LNCaP clone FGC (cell line): ENCODE measurements around the gene SETD7.

Experiments
- DNase-seq: peaks from one replicate; pipeline ENCODE4 v3.0.0-alpha.2; 2011; ENCODE audit warnings: low read depth
- H3K4me3 ChIP-seq: 2 replicates; pipeline ENCODE4 v1.5.1; 2011; ENCODE audit warnings: mild to moderate bottlenecking, low read depth, low read length, control low read depth
- TF ChIP-seq, protein P1 (sequence below): IDR thresholded peaks from 2 replicates; pipeline ENCODE4 v1.5.1; 2012; ENCODE audit warnings: mild to moderate bottlenecking; ENCODE audit not compliant: control insufficient read depth, insufficient read depth; ENCODE audit errors: extremely low read depth

SETD7 gene

DNA sequence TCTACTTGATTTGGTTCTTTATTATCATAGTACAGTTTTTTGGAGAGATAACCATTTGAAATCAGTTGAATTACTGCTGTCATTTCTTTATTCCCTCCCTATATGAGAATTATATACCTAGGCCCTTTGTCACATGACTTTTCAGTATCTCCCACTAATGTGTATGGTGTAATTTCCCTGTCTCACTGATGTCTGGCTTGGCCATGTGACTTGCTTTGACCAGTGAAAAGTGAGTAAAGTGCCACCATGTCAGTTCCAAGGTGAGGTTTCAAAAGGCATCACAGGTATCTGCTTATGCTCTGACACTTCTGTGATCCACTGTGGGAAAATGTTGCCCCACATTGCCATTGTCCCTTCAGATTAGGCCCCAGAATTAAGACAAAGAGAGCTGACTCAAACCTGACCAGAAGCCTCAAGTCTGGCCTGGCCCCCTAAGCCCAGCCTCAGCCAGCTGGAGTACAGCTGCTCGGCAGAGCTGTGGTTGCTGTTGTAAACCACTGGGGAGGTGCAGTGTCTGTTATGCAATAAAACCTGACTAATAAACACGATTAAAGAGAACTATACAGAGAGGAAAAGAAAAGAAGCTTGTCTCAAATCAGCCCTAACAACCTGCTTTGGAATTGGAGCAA lies 27.5 kb downstream of the SETD7 start:
- TF ChIP-seq, protein P1, sequence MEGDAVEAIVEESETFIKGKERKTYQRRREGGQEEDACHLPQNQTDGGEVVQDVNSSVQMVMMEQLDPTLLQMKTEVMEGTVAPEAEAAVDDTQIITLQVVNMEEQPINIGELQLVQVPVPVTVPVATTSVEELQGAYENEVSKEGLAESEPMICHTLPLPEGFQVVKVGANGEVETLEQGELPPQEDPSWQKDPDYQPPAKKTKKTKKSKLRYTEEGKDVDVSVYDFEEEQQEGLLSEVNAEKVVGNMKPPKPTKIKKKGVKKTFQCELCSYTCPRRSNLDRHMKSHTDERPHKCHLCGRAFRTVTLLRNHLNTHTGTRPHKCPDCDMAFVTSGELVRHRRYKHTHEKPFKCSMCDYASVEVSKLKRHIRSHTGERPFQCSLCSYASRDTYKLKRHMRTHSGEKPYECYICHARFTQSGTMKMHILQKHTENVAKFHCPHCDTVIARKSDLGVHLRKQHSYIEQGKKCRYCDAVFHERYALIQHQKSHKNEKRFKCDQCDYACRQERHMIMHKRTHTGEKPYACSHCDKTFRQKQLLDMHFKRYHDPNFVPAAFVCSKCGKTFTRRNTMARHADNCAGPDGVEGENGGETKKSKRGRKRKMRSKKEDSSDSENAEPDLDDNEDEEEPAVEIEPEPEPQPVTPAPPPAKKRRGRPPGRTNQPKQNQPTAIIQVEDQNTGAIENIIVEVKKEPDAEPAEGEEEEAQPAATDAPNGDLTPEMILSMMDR: no peak
- no peak for DNase-seq
- H3K4me3 ChIP-seq: no peak overlapping the region

DNA sequence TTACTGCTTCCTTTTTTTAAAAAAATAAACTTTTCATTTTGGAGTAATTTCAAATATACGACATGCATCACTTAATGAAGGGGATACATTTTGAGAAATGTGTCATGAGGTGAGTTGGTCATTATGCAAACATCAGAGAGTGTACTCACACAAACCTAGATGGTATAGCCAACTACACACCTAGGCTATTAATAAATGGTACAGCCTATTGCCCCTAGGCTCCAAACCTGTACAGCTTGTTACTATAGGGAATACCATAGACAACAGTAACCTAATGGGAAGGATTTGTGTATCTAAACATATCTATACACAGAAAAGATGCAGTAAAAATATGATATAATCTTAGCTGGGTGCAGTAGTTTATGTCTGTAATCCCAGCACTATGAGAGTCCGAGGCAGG lies 29.1 kb downstream of the SETD7 start:
- DNase-seq: peak; percentile 66
- no peak overlapping the region for H3K4me3 ChIP-seq
- TF ChIP-seq, protein P1: no peak

DNA sequence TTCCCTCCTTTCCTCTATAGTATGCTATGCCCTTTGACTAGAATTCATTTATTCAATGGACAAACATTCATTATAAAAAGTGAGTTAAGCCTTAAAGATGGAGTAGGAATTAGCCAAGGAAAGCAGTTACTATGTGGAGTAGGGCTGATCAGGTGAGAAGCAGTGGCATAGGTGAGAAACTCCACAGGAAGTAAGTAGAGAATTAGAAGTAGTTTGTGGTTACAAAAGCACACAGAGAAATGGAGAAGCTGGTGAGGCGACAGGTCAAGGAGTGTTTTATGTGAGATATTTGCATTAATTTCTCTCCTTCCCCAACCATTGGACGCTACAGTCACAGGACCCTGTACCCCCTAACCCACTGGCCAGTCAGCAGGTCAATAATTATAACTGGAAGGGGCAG lies 30.6 kb downstream of the SETD7 start:
- TF ChIP-seq, protein P1: no peak
- no peak overlapping the region for H3K4me3 ChIP-seq
- DNase-seq: no peak

DNA sequence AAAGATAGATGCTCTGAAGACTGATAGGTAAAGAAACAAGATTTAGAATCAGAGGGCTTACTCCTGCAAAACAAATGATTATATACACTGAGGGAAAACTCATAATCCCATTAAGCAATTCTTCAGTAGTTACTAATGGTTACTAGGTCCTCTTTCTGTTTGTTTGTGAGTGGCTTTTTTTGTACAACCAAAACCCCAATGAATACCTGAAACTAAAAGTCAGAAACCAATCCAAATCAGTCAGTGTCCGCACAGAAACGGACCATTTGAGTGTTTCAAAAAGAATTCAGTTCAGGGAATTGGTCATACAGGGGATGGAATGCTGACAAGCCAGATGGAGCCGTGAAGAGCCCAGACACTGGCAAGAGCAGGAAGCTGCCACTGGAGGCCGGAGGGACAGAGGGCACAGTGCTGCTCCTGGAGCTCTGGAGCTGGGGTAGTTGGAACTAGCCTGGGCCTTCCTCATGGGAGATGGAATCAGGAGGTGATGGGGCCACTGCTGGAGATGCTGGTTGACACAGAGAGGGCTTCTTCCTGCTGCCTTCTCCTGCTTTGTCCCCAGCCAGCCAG lies 31.9 kb downstream of the SETD7 start:
- no peak for DNase-seq
- H3K4me3 ChIP-seq: no peak overlapping the region

DNA sequence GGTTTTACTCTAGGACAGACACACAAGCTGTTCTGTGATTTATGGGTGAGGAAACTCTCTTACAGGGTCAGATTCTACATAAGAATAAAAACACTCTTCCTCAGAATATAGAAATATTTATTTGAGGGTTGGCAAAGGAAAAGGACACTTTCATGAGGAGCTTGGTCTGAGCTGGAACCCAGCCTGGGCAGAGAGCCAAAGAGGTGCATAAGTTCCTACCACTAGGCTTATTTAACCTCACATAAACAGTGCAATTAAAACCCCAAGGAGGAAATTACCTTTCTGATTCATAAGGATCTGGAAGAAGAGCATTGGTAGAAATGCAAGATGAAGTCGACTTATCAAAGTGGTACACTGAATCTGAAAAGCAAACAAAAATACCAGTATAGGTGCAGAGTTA lies 32.9 kb downstream of the SETD7 start:
- TF ChIP-seq, protein P1: no peak
- DNase-seq: peak; percentile 48
- H3K4me3 ChIP-seq: no peak overlapping the region

More for the DNA sequence above, 31.9 kb downstream of the SETD7 start:
- TF ChIP-seq, protein P1: no peak

DNA sequence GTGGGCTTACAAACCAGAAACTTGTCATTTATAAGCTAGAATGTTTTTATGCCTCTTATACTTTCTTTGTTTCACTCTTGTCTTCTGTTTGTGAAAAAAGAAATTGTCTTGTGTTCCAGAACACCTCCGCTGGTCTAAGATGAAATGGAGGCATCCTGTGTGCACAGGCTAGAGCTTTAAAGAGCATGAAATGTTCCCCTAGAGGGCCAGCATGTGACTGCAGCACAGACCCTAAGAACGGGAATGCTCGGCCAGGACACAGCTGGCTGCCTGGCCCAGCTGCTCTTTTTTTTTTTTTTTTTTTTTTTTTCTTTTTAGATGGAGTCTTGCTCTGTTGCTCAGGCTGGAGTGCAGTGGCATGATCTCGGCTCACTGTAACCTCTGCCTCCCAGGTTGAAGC lies 33.6 kb downstream of the SETD7 start:
- no peak for DNase-seq
- H3K4me3 ChIP-seq: no peak overlapping the region

More for the DNA sequence above, 33.6 kb downstream of the SETD7 start:
- TF ChIP-seq, protein P1: no peak
